ENCODE results near the gene ATP10D. TPM values are rescaled to one million over a fixed set of nuclear protein-coding genes. Genes with fewer than 3 reads are reported as not detected.

Gene ATP10D
- total and polyA plus RNA-seq, 9 of the 15 experiments (the other 6 are each of a cell fraction or from before 2014, with no cell fraction given): 0.10 to 0.36 (median 0.19) TPM; not detected in 1

- in situ Hi-C loops (cut with MboI): no loop called here
- WGBS (ENCODE audit: insufficient coverage, low coverage, missing lambda C conversion rate): 0% methylated on average over 4 of the region's 4 CpGs
- no peak for TF ChIP-seq THAP12 (CRISPR knock-in tag; IDR thresholded peaks at IDR 0.05)
- no peak for TF ChIP-seq ZNF717 (CRISPR knock-in tag; IDR thresholded peaks at IDR 0.05)
- TF ChIP-seq CTCF (IDR thresholded peaks at IDR 0.05 in 2 of 3, conservative IDR thresholded peaks at IDR 0.05 in 1 of 3; ENCODE audit: insufficient read depth in 2 of 3, low read depth in 1 of 3, low read length in 3 of 3): peak; percentile 38 to 49 (median 40); a peak in 5 of 6 replicates
- TF ChIP-seq NFATC3 (IDR thresholded peaks at IDR 0.05): no peak
- TF ChIP-seq RAD21 (CRISPR knock-in tag; conservative IDR thresholded peaks at IDR 0.05 in 1 of 2, IDR thresholded peaks at IDR 0.05 in 1 of 2): peak in 1 of 2 experiments; percentile 25; a peak in 1 of 4 replicates
- intact Hi-C loops (cut with micrococcal nuclease): no loop called here
- no peak overlapping the region for H3K4me2 ChIP-seq (ENCODE audit: insufficient read depth, low read length)
- no peak overlapping the region for H2AFZ ChIP-seq (ENCODE audit: low read depth, low read length)
- DNase-seq (ENCODE audit: extremely low read depth in 1 of 4, low spot score in 3 of 4) (peak in 2 of 4 experiments; percentile 12 to 17), FAIRE-seq (peak; percentile 66), ATAC-seq (peak; percentile 95)
- POLR2A ChIA-PET: no interaction called here
- H3K27me3 ChIP-seq (ENCODE audit: control insufficient read depth in 2 of 2, insufficient read depth in 2 of 2, low read length in 2 of 2): no peaks in the 10 kb centered on the region
- H3K27ac ChIP-seq (ENCODE audit: extremely low read depth, low read depth, low read length): no peak overlapping the region
- no peaks in the 10 kb centered on the region for H3K79me2 ChIP-seq (ENCODE audit: control insufficient read depth, insufficient read depth, low read length)
- no peaks in the 10 kb centered on the region for H3K36me3 ChIP-seq (ENCODE audit: control insufficient read depth, insufficient read depth, low read length)
- BruUV-seq (replicated peaks): no TSS peak
- H3K9me3 ChIP-seq (replicated peaks; ENCODE audit: control insufficient read depth, insufficient read depth, low read depth, low read length): no peaks in the 10 kb centered on the region
- CTCF ChIA-PET (ENCODE audit: low intra/inter-chr PET ratio): no interaction called here
- H3K4me1 ChIP-seq (replicated peaks in 1 of 2; ENCODE audit: control insufficient read depth in 2 of 2, insufficient read depth in 2 of 2, low read length in 2 of 2): no peaks in the 10 kb centered on the region
- no peak overlapping the region for H3K4me3 ChIP-seq
- H4K20me1 ChIP-seq (replicated peaks; ENCODE audit: control insufficient read depth, insufficient read depth, low read length): no peaks in the 10 kb centered on the region
- H3K9me1 ChIP-seq (ENCODE audit: control insufficient read depth, insufficient read depth, low read length): no peaks in the 10 kb centered on the region
- no peak overlapping the region for H3K9ac ChIP-seq (ENCODE audit: insufficient read depth in 1 of 2, low read depth in 2 of 2, low read length in 2 of 2)
Measured at GRCh38 chr4:47490550-47490949, 5.5 kb downstream of the ATP10D start.
